AG10803 (cell line): ENCODE measurements around the gene ADGRD1.
A peak's percentile ranks its signal among the peaks of the same experiment; 100 is the strongest.

Experiments
- DNase-seq: peaks from one replicate; pipeline ENCODE4 v3.0.0; 2010; ENCODE audit warnings: low read depth
- H3K4me3 ChIP-seq: 2 replicates; pipeline ENCODE4 v1.5.1; 2011; ENCODE audit warnings: mild to moderate bottlenecking, low read length, control low read depth
- TF ChIP-seq, protein P1 (sequence below): conservative IDR thresholded peaks from 2 replicates; pipeline ENCODE4 v1.5.1; 2011; ENCODE audit warnings: mild to moderate bottlenecking, low read length, control low read depth, inconsistent platforms

ADGRD1 gene

DNA sequence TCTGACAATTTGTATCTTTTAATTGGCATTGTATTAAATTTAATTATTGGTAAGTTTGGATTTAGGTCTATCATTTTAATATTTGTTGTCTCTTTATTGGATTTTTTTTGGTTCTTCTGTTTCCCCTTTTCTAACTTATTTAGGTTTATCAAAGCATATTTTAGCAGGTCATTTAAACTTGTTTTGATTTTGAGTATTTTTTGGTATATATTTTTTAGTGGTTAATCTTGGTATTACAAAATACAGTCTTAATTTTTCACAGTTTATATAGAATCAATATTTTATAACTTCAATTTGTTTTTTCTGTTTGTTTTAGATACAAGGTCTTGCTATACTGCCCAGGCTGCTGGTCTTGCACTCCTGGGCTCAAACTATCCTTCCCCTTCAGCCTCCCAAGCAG lies 15.5 kb upstream of the ADGRD1 start:
- TF ChIP-seq, protein P1, sequence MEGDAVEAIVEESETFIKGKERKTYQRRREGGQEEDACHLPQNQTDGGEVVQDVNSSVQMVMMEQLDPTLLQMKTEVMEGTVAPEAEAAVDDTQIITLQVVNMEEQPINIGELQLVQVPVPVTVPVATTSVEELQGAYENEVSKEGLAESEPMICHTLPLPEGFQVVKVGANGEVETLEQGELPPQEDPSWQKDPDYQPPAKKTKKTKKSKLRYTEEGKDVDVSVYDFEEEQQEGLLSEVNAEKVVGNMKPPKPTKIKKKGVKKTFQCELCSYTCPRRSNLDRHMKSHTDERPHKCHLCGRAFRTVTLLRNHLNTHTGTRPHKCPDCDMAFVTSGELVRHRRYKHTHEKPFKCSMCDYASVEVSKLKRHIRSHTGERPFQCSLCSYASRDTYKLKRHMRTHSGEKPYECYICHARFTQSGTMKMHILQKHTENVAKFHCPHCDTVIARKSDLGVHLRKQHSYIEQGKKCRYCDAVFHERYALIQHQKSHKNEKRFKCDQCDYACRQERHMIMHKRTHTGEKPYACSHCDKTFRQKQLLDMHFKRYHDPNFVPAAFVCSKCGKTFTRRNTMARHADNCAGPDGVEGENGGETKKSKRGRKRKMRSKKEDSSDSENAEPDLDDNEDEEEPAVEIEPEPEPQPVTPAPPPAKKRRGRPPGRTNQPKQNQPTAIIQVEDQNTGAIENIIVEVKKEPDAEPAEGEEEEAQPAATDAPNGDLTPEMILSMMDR: no peak
- no peak for DNase-seq
- H3K4me3 ChIP-seq: no peak overlapping the region

DNA sequence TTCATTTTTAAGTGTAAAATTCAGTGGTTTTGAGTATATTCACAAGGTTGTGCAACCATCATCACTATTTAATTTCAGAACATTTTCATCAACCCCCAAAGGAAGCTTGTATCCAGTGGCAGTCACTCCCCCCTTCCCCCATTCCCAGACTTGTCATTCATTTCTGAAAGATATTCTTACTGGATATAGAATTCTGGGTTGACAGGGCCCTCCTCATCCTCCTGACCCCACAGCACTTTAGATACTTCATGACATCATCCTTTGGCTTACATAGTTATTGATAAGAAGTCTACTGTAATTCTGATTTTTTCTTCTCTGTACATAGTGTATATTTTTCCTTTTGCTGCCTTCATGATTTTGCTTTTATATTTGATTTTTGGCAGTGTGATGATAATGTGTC lies 8.8 kb upstream of the ADGRD1 start:
- DNase-seq: no peak
- TF ChIP-seq, protein P1: no peak
- H3K4me3 ChIP-seq: no peak overlapping the region

DNA sequence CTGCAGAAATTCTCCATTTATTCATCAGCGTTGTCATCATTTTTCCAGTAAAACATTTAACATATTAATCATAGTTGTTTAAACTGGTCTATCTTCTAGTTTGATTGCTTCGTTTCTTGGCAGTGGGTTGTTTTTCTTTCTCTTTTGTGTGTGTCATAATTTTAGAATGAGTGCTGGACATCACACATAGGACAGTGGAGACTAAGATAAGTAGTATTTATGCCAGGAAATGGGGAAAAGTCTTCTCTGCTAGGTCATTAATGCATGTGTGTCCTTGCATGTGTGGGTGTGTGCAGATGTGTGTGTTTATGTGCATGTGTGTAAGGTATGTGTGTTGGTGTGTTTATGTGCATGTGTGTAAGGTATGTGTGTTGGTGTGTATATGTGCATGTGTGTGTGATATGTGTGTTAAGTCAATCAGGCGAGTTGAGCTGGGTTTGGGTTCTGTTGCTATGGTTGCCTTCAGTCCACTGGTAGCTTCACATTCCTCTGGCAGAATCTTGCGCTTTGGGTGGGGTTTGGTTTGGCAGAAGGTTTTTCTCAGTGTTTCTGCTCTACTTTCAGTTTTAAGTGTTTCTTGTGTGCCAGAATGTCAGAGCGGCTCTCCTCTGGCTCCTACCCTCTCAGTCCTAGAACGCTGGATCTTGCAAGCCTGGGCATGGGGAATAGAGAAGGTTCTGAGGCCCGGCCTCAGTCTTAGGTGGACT lies 7.8 kb upstream of the ADGRD1 start:
- H3K4me3 ChIP-seq: peak overlapping the region; percentile 22; the same call in 1 of the 2 replicates
- TF ChIP-seq, protein P1: no peak
- peak; percentile 84 for DNase-seq

DNA sequence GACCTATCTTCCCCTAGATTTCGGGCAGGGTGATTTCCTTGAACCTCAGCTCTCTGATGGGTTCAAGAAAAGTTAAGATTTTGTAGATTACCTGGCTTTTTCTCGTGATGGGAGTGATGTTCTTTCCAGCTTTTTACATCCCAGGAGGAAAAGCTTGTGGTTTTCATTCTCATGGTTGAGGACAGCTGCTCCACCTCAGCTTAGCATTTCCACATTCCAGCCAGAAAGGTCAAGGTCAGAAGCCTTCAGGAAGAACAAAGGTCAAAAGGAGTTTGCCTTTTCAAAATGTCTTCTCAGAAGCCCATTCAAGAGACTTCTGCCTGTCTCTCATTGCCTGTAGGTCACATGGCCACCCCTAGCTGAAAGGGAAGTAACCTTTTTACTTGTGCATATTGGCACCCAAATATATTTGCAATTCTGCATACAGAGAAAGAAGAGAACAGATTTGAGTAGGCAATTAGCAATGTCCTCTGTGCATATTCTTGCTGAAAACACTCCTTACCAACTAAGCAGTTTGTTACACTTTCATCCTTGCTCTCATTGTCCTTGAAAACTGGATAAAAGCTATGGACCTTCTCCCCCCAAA lies 6.6 kb upstream of the ADGRD1 start:
- H3K4me3 ChIP-seq: no peak overlapping the region
- no peak for DNase-seq
- TF ChIP-seq, protein P1: no peak

DNA sequence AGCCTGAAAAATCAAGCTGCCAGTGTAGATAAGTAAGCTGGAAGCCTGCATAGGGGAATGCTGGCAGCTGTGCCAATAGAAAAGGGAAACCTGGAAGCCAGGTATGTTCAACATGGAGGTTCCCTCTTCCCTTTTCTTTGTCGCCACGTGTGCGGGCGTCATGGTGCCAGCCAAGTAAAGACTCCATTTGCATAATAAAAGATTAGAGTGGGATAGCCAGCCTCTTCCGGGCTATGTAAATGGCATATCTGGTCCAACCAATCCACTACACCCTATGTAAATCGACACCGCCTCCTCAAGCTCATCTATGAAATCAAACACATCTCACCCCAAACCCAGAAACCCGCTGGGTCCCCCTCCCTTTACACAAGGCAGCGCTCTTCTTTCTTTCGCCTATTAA lies 5.6 kb upstream of the ADGRD1 start:
- TF ChIP-seq, protein P1: no peak
- no peak for DNase-seq
- H3K4me3 ChIP-seq: no peak overlapping the region

DNA sequence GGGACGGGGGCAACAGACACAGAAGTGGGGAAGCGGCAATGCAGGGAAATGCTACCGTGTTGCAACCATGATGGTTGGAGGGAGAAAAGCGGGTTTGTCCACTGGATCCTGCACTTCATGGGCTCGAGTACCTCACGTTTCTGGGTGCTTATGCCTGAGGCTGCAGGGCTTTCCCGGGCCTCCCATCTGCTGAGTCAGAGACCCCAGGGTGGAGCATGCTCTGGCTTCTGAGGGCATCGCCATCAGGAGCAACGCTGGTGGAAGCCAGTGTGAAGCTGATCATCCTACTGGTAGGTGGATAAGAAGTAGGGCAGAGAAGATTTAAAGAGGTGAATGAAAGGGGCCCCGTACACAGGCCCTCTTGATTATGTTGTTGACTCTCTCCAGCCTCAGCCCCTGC lies 5.0 kb upstream of the ADGRD1 start:
- H3K4me3 ChIP-seq: no peak overlapping the region
- TF ChIP-seq, protein P1: no peak
- no peak for DNase-seq

DNA sequence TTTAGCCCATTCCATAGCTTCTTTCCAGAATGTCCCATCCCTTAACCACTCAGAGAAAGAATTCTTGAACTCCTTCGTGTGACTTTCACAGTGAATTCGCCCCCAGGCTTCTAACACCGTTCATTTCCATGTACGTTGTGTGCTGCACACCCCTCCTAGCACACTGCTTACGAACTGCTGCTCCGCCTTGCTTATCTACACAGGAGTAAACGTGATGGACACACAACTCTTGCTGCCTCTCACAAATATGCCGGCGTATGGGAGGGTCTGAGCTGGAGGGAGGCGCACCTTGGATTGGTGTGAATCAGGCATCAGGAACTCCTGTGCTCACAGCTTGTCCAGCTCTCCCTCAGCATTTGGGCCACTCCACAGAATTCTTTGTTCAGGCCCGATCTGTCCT lies 3.9 kb upstream of the ADGRD1 start:
- DNase-seq: no peak
- no peak overlapping the region for H3K4me3 ChIP-seq
- TF ChIP-seq, protein P1: no peak
